HCEC 1CT (cell line): ENCODE results near the gene LSMEM2.
A peak's percentile ranks its signal among the peaks of the same experiment; 100 is the strongest.
"Not testable (repeated sequence)": the region's sequence is repeated elsewhere in the genome, so short reads cannot be mapped to it uniquely, and the experiment has no call there.

Experiments
- DNase-seq: peaks from one replicate; pipeline ENCODE4 v3.0.0-alpha.2; 2017

Gene LSMEM2

DNA sequence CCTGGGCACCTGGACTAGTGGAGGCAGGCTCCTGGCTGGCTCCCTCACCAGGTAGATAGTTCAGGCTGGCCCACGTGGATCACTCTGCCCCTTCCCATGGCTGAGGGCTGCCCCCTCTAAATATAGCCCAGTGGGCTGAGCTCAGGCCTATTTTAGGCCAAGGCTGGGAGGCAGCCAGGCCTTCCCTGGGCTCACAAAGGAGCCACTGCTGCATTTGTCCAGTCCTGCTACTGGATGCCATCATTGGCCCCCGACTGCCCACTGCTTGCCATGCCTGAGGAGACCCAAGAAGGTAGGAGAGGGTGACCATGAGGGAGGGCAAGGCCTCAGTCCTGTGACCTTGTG lies at the start of gene LSMEM2:
TSS of gene LSMEM2 (plus strand) at position 208 of the 345 bp plus-strand sequence. CDS start at position 235, 27 bp downstream.
- no peak for DNase-seq

DNA sequence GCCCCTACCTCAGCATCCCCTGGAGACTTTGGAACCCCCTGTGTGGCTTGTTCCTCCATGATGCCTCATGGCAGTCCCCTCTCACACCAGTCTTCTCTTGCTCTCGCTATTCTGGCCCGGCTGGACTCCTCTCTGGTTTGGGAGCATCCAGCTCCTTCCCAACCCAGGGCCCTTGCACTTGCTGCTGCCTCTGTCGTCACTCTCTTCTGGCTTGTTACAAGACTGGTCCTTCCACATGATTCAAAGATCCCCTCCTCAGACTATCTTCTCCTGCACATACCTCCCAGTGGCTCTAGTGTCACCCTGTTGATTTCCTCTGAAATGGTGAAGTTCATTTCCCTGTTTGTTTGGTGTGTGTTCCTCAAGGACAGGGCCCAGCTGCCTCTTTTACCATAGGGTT lies 49.4 kb upstream of the LSMEM2 start:
- DNase-seq: no peak

DNA sequence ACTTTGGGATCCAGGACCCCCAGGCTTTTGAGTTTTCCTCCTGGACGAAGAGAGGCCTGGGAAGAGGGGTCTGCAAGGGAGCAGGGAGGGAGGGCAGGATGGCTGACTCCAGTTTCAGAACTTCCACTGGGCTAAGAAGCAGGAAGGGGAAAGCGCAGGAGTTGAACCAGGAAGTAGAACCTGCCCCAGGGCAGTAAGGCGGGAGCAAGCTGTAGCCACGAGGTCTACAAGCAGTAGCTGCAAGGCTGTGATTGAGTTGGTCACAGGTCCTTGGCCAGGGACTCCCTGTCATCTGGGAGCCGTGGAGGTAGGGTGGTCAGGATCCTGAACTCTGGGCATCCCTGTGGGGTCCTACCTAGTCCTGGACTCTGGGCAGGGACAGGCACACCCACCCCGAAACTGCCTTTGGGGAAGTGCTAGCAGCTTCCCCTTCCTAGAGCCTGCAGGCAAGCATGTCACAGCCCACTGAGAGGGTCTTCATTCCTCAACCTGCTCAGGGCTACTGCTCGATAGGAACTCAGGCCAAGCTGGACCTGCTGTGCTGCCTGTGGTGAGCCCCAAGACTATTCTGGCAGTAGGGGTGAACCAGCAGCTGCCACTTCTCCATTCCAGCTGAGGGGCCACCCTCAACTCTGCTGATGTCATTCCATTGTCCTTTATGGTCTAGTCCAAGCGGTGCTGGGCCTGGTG lies 48.6 kb upstream of the LSMEM2 start:
- no peak for DNase-seq

DNA sequence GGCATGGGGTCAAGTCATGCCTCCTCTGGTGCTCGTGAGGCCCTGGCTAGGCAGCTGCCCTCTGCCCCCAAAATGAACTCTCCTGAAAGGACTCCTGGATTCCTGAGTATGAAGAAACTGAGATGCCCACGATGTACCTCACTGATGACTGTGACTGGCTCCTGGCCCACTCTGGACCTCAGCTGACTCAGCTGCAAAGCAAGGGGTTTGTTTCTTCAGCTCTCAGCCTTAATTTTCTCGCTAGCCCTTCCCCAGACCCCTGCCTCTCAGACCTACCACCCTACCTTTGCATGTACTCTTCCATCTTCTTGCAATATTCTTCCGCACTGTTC lies 48.1 kb upstream of the LSMEM2 start:
- no peak for DNase-seq

DNA sequence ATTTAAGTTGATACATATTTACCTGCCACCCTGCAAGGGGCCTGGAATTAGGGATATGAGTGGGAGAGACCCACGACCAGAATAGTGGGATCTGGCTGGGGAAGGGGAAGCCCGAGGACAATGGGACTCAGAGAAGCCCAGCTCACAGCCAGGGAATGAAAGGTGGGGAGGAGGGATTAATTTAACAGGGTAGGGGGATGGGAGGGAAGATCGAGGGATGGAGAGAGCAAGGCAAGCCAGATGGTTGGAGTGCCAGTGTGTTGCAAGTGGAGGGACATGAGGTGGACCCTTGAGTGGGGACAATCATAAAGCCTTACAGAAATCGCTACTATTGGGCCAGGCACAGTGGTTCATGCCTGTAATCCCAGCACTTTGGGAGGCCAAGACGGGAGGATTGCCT lies 47.3 kb upstream of the LSMEM2 start:
- DNase-seq: no peak

DNA sequence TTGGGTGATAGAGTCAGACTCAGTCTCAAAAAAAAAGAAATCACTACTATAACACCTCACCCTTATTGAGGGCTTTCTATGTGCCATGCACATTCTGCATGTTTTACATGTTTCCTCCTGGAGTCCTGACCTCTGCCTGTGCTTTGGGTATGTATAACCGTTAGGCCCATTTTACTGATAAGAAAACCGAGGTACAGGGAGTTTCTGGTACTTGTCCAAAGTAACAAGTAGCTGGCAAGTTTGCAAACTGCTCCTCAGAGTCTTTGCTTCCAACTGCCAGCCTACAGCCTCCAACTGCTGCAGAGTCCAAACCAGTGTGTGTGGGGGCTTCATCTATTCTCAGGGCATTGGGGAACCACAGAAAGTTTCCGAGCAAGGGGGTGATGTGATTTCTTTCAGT lies 46.6 kb upstream of the LSMEM2 start:
- no peak for DNase-seq

DNA sequence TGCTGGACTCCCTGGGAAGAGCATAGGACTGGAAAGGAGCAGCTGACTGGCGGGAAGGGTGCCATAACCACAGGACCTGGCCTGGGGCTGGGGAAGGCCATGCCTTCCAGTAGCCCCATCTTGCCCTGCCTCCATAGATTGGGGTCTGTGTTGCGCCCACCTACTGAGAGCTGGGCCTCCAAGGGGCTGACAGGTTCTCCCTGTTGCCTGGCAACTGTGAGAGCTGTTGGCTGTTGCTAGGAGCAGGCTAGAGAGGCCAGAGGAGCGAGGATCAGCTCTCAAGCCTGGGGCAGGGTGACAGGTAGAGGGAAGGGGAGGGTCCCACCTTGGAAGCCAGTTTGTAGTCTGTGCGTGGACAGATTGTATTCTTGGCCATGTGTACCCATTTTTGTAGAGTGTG lies 45.7 kb upstream of the LSMEM2 start:
- DNase-seq: no peak

DNA sequence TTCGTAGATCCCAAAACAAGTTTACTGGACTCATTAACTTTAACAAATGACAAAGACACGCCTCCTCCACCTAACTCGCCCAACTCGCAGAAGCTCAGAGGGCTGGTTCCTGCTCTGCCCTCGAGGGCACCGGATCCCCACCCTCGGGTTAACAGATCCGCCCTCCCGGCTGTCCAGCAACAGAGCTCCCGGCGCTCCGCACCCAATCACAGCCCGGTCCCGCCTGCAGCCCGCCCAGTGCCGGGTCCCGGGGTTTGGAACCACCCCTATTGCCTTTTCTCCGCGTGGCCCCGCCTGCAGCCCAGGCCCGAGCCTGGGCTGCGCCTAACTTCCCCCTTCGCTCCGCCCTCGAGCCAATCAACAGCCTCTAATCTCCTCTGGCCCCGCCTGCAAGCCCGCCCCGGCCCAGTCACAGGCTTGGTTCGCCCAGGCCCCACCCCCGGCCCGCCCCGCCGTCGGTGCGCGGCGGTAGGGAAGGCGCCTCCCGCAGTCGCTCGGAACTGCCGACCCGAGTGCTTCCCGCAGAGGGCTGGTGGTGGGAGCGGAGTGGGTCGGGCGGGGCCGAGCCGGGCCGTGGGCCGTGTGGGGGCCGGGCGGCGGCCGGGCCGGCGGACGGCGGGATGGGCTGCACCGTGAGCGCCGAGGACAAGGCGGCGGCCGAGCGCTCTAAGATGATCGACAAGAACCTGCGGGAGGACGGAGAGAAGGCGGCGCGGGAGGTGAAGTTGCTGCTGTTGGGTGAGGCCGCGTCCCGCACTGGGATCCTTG lies 43.0 kb upstream of the LSMEM2 start, which contains the start of gene GNAI2:
TSS of gene GNAI2 (plus strand) at position 489 of the 768 bp plus-strand sequence. CDS start at position 621, 132 bp downstream.
- peak; percentile 99 for DNase-seq

DNA sequence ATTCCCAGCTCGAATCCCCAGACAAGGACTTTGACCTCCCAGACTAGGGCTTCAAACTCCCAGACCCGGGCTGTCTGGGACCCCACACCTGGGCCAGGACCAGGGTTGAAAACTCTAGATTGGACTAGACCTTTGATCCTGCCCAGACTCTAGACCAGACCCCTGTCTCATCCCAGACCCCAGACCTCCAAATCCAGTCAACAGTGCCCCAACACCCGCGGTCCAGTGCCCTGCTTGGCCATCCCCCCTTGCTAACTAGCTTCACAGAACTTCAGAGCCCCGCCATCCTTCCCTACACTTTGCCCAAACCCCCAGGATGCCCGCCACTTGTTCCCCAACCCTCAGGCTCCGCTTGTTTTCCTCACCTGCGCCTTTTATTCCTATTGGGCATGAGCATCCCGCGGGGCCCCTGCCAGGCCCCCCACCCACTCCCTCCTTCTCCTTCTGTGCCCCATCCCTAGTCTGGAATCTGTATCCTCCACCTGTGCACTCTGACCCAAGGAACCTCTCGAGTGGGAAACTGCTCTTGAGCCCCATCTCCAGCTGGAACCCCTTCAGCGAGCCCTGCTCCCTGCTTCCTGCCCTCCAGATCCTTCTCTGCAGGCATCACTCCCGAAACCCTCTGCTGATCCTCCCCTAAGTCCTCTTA lies 42.3 kb upstream of the LSMEM2 start:
- DNase-seq: no peak

DNA sequence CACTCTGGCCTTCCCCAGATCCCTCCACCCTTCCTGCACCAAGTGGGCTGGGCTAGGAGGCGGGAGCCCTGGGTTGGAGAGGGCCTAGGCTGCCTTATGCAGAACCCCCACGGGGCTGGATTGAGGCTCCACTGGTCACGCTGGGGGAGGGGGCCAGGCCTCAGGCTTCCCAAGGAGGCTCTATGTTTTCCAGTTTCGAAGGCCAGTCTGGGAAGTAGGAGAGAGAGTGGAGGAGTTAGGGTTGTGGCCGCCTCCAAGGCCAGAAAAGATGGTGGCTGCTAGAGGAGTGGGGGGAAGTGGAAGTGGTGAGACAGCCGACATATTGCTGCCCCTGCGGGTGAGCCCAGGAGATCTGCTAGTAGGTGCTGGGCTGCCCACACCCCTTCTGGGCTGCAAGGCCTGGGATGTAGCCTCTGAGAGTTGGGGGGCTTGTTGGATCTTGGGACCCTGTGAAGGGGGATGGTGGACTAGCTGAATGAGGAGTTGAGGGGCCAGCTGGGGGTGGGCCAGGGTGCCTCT lies 41.7 kb upstream of the LSMEM2 start:
- peak; percentile 45 for DNase-seq

DNA sequence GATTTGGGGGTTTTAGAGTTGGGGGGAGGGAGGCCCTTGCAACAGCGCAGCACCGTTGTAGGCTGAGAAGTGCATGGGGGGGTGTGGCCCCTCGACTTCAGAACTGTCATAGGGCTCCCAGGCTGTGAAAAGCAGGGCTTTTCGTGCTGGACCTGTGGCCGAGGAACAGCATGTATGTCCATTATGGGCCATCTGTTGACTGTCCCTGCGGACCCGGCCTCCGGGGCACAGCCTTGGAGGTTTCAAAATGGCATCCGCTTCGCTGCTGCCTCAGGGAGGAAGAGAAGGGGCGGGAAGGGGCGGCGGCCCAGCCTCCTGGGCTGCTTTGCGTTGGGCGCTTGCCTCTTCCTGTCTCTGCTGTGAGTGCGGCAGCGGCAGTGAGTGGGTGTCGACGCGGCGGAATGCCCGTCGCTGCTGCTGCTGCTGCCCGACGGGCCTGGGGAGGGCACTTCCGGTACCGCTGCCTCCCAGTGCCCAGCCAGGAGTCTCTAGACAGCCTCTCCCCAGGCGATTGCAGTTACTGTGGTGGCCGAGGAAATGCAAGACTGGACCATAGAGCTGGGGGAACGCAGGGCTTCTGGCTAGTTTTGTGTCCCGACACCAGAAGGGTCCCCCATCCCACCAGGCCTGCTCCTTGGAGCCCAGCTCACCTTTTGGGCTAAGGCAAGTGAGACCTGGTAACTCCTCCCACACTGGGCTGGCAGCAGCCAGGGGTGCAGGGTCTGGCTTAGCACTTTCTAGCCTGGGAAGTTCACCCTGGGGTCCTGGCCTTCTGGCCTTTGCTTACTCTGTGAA lies 40.9 kb upstream of the LSMEM2 start:
- peak; percentile 83 for DNase-seq

DNA sequence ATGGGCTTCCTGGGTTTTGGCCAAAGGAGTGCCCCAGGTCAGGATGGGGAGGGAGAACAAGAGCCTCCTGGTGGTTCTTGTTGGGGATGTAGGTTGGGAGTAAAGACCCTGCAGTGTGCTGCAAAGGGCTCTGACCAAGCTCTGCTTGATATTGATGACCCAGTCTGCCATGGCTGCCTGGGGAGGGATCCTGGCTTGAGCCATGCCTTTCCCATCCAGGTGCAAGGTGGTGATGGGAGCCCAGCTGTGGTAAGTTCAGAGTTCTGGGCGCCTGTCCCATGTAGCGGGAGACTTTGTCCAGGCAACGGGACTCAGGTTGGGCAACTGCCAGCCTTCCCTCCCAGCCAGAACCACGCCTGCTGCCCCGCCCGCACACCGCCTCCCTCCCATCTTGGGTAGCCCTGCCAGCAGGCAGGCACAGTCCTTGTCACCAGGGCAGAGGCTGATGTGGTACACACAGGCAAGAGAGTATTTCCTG lies 40.3 kb upstream of the LSMEM2 start:
- DNase-seq: no peak

DNA sequence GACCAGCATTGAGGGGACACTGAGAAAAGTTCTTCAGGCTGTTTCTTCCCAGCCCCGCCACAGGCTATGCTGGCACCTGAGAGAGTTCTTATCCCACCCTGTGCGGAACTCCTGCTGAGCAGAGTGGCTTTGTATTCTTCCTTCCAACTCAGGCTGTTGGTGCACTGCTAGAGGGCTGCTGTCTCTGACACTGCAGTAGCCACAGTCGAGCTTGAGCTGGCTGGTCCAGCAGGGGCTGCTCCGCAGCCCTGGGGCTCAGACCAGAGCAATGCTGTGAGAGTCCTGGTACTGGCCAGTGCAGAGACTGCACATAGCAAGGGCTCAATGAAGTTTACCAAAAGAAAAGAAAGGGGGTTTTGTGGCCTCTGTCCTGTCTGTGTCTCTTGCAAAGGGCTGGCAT lies 39.2 kb upstream of the LSMEM2 start:
- DNase-seq: no peak

DNA sequence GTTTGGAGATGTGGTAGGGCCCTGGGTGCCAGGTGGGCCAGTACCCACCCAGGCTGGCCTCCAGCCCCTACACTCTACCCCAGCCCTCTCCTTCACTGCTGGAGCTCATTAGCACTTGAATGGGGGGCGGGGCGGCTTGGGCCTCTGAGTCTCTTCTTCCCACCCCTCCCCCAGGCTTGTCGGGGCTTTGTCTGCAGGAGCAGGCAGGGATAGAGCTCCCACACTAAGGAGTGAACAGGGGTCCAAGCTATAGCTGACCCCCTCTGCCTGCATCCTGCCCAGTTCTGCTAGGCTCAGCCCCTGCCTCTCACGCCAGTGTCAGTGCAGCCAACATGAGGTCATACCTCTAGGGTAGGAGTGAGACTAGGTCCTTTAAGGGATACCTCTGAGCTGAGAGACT lies 37.7 kb upstream of the LSMEM2 start:
- DNase-seq: no peak

DNA sequence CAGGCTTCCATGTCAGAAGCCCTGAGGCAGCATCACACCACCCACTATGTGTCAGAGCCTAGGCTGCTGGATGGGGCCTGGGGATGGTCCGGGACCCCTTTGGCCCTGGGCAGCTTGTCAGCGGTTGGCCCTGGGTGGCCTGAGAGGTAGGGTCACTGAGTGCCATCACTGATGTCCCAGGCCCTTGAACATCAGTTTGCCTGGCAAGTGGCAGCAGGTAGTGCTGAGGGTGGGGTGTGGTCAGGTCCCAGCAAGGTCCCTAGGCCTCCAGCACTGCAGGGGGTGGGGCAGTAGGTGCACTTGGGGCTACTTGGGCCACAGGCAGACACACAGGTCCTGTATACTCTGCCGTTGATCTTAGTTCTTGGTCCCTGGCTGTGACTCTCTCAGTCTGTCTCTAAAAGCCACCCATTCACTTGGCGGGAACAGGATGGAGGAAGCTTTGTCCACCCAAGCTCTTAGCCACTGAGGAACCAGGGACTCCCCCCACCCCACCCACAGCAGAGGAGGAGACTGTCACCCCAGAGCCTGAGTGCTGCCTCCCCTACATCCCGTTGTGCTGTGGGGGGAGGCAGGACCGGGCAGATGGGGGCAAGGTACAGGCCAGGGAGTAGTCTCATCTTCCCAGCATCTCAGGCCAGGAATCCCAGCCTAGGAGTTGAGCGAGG lies 37.0 kb upstream of the LSMEM2 start:
- DNase-seq: no peak

DNA sequence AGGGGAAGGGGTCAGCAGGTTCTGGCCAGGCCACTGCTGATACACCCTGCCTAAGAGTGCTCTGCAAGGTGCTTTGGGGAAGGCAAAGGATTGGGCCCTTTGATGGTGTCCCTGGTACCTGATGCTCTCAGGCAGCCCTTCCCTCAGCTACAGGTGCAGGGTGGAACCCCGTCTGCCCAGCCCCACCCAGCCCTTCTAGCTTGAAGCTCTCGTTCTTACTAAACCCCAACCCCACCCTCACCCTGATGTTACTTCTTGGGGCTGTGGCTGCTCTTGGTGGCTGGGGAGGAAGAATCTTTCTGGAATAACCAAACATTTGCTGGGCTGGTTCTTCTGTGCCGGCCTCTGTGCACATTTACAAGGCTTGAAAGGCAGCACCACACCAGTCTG lies 36.5 kb upstream of the LSMEM2 start:
- DNase-seq: no peak

DNA sequence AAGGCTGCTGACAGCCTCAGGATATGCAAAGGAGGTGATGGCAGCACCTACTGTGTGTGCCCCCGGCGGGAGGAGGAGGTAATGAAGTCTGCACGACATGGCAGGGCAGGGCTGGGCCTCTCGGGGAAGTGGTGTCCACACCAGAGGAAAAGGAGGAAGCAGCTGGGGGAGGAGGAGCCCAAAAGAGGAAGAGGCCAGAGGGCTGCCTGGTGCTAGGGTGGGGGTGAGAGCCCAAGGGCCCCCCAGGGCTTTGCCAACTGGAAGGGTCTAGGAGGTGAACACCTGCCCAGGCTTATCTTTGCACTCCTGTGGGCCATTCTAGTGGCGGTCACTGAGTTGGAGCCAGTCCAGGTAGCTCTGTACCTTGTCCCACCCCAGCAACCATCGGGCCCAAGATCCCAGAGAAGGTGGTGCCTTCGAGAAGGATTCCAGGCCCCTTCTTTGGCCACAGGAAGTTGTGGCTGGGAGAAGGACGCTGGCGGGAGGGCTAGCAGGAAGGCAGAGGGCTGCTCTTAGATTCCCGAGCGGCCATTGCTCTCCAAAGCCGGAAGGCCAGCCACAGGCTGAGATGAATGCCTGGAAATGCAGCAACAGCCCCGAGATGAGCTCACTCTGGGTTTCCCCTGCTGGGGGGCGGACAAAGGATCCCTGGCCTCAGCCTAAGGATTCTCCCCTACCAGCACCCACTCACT lies 35.9 kb upstream of the LSMEM2 start:
- no peak for DNase-seq

DNA sequence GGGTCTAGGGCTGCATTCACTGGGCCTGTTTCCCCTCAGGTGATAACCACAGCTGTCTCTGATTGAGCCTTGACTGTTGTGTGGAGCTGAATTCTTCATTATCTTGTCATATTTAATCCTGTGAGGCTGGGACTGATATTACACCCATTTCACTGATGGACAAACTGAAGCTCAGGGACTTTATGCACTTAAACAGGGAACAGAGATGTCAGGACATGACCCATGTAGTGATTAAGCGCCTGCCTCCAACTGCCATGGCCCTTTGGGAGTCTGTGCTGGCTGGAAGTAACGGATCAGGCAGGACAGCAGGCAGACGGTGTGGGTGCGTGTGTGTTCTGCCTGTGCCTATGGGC lies 35.4 kb upstream of the LSMEM2 start:
- DNase-seq: no peak

DNA sequence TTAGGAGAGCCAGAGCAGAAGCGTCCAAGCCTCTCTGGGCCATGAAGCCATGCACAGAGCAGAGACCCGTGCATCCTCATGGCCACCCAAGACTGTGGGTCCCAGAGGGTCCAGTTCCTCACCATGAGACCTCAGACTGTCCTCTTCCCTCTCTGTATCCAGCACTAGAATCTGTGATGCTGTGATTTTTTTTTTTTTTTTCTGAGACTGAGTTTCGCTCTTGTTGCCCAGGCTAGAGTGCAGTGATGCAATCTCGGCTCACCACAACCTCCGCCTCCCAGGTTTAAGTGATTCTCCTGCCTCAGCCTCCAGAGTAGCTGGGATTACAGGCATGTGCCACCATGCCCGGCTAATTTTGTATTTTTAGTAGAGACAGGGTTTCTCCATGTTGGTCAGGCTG lies 34.1 kb upstream of the LSMEM2 start:
- not testable (repeated sequence) for DNase-seq

DNA sequence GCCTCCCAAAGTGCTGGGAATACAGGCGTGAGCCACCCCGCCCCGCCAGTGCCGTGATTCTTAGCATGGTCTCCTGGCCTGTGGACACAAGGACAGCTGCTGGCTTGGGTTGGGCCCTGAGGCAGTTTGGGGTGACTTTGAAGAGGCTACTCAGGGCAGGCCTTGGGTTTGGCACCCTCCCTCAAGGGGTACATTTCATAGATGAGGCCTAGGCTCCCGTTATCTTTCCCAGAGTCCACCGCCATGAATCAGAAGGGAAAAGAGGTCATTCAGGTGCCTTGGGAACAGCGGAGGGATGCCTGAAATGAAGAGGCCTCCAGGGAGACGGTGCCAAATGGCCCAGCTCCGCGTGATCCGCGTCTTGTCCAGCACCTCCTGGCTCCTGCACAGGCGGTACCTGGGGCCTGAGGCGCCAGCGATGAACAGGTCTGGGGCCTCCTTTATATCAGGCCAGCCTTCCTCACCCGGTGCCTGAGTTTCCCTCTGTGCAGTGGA lies 33.6 kb upstream of the LSMEM2 start:
- DNase-seq: no peak

DNA sequence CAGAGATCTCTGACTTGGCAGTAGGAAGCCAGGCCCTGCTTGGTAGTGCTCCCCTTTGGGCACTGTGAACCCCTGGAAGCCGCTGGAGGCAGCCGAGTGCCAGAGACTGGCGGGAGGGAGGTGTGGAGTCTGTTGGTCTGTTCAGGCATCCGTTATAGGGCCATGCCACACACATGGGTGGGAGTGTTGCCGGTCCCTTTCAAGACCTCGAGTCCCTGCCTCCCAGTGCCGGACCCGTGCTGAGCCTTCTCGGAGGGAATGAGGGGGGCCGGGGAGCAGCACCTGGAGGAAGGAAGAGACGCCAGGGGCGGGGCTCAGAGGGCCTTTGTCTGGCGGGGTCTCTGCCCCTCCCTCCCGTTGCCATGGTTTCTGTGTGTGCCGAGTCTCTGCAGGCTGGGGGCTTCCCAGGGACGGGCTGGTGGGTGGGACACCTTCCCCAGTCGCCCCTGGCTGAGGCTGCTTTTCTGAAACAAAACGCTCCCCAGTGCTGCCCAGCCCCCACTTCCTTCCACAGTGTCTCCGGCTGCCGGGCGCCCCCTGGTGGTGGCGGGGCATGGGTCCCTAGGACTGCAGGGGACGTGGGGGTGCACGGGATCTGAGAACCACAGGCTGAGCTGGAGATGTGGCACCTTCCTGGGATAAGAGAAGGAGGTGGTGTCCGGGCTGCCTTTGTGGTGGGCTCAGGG lies 32.9 kb upstream of the LSMEM2 start:
- peak; percentile 70 for DNase-seq
